Fibroblast of skin of right biceps (primary cell): ENCODE results near the gene TRIM59.
"Not testable (repeated sequence)": the region's sequence is repeated elsewhere in the genome, so short reads cannot be mapped to it uniquely, and the experiment has no call there.

Experiments used
- DNase-seq: peaks from one replicate; pipeline ENCODE4 v3.0.0-alpha.2; 2013

TRIM59 gene

DNA sequence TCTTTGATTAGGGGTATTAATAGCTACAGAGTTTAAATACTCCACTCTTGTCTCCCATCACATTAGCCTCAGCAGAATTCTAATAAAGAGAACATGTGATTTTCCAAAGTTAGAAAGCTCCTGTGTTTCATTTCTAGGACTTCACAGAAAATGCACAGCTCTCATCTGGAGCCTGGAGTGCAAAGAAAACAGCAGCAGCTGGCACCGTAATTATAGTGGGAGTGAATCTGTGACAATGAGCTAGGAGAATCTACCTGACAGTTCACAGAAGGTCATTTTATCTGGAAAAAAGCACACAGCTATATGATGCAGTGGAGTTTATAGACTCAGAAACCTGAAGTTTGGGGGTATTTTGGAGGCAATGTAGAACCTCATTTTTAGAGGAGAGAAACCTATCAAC, 5.4 kb upstream of the TRIM59 start:
- no peak for DNase-seq

GRCh38 chr3:160452251-160452650, 2.7 kb upstream of the TRIM59 start:
- not testable (repeated sequence) for DNase-seq

DNA sequence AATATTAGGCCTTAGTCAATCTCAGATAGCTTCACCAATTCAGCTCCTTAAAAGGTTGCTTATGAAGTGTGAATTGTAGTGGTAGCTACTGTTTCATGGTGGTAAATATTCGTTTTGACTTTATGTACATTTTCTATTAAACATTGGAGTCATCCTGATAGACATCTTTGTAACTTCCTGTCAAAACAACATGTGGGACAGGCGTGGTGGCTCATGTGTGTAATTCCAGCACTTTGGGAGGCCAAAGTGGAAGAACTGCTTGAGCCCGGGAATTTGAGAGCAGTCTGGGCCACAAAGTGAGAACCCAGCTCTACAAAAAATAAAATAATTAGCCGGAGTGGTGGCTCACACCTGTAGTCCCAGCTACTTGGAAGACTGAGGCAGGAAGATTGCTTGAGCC, 2.0 kb upstream of the TRIM59 start:
- peak; percentile 47 for DNase-seq

GRCh38 chr3:160450846-160451245, 1.3 kb upstream of the TRIM59 start:
- peak; percentile 97 for DNase-seq

DNA sequence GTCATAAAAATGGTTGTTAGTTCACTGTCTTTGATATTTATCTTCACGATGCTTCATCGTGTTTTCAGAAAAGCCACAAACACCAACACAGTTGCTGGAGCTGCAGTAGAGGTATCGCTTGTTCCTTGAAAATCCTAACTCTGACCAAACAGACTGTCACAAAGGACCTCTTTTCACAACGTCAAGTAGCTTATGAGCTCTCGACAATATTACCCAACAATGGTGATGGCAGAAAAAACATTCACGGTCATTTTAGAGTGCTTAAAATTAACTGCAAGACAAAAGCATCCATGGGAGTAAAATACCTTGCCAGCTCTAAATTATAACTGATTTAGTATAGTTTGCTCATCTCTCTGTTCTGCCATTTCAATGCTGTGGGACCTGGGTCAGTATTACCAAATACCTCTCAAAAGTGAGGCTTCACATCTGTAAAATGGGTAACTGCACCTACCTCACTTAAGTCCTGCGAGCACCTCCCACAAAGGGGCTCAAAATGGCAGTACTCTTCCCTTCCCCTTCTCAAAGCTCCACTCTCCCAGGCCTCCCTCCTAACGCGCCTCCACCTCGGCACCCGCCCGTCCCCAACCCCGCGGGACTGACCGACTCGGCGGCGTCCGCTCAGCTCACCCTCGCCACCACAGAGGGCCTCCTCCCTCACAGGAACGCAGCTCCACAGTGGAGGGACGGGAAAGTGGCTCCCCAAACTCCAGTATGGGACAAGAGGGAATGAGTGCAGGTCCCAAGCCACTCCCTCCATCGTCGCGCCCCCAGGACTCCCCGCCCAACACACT, 546 bp downstream of the TRIM59 start:
- peak; percentile 31 for DNase-seq

GRCh38 chr3:160447544-160447943, 2.0 kb downstream of the TRIM59 start:
- DNase-seq: peak; percentile 61

- no peak for DNase-seq
These were observed 3.0 kb downstream of the TRIM59 start for GRCh38 chr3:160446522-160447056.

- no peak for DNase-seq
These were observed 3.7 kb downstream of the TRIM59 start for GRCh38 chr3:160445854-160446253.

- DNase-seq: no peak
These were observed 5.2 kb downstream of the TRIM59 start for GRCh38 chr3:160444411-160444810.

DNA sequence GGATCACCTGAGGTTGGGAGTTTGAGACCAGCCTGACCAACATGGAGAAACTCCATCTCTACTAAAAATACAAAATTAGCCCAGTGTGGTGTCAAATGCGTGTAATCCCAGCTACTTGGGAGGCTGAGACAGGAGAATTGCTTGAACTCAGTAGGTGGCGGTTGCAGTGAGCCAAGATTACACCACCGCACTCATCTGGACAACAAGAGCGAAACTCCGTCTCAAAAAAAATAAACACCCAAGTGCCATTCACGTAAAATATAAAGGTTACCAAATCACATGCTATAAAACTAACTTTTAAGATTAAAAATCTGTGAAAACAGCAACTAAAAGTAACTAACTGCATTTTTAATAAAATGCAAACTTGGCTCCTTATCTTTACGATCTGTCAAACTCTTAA, 8.9 kb downstream of the TRIM59 start:
- DNase-seq: no peak

DNA sequence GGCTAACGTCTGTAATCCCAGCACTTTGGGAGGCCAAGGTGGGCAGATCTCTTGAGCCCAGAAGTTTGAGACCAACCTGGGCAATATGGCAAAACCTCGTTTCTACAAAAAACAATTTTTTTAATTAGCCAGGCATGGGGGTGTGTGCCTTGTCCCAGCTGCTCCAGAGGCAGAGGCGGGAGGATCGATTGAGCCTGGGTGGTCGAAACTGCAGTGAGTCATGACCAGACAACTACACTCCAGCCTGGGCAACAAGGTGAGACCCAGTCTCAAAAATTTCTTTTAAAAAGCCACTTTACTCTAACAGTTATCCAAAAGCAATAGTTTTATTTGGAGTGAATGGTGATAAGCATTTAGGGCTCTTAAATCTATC, 12.5 kb downstream of the TRIM59 start:
- DNase-seq: no peak

DNA sequence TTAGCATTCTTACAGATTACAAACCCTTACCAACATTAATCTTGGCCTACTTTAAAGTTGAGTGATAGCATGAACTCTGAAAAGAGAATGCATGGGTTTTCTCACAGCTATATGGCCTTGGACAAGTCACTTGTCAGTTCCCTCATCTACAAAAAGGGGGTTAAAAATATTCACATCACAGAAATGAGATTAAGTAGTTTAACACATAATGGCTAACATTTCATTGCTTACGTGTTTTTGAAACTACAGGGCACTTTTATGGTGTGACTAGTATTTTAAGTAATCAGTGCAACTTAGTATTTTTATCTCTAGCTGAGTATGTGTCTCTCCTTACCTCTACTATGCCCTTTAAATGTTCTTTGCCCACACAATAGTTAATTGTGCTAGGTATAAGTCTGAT, 13.8 kb downstream of the TRIM59 start:
- DNase-seq: no peak

- DNase-seq: no peak
These were observed 14.5 kb downstream of the TRIM59 start for GRCh38 chr3:160435095-160435494.

- peak; percentile 52 for DNase-seq
These were observed 15.5 kb downstream of the TRIM59 start for GRCh38 chr3:160434071-160434470.

- DNase-seq: no peak
These were observed 21.7 kb downstream of the TRIM59 start for GRCh38 chr3:160427832-160428424.

DNA sequence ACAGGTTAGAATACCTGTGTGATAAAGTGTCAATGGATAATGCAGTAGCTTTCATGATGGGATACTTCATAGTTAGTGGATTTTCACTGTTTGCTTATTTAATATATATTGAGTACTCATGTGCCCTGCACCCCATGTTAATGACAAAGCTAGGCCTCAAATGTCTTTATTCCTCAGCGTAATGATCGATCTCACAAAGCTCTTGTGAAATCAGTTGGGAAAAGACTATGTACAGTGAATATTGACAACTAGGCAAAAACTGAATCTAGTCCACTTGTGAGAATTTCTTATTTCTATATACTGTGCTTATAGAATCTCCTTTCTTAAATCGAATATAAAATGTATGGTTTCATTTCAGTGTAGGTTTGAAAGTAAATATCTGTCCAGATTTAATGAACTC, 32.3 kb downstream of the TRIM59 start:
- no peak for DNase-seq

DNA sequence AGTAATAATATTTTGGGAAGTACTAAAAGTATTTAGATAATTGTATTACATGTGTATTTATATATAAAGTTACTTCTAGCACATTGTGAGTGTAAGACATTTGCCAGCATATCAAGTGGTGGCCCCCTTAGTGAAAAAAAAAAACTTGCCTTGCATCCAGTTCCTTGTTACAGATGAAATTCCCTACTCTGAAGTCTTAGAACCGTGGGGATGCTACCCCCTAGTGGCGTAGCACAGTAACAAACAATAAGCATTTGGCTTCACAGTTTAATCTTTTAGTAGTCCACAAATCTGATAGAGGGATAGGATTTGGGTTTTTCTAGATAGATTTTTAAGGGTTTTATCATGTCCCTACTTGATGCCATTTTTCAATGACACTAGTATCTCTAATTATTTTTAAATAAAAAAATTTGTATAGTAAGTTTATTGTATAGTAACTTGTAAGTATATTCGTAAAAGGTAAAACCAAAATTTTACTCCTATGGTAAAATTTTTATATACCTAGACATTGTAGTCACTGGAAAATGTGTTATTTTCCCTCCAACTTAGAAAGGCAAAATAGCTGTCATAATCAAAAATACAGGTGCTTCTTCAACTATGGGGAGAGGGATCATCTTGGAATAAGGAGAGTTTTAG, 35.9 kb downstream of the TRIM59 start:
- peak; percentile 75 for DNase-seq

DNA sequence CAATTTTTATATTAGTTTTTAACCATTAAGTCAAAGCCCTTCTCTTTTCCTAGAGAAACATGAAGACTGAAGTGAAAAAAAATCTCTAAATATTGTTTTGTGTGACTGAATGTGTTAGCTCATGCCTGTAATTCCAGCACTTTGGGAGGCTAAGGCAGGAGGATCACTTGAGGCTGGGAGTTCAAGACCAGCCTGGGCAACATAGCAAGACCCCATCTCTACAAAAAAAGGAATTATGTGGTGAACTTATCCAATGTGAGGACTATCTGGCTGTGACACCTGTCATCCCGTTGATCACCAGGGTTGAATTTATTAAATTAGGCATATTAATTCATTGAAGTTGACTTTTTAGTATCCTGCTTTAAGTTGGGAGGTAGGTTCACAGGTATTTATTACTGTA, 37.1 kb downstream of the TRIM59 start:
- no peak for DNase-seq

DNA sequence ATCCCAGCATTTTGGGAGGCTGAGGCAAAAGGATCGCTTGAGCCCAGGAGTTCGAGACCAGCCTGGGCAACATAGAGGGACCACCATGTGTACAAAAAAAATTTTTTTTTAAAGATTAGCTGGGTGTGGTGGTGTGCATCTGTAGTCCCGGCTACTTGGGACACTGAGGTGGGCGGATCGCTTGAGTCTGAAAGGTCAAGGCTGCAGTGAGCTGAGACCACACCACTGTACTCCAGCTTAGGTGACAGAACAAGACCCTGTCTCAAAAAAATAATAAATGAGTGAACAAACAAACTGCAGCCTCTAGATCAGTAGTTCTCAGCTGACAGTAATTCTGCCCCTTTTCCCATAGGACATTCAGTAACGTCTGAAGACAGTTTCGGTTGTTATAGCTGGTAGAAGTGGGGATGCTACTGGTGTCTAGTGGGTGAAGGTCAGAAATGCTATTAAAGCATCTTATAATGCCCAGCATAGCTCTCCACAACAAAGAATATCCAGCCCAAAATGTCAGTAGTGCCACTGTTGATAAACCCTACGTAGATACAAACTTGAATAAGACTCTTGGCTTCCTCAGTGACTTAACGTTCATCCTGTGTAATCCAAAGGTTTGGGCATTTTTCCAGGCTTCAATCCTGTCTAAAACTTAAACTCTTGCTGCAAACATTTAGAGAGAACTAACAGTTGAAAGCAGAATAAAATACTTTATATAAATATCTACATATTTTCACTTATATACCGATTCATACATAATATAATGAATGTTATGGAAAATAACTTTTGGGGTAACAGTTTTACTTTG, 39.6 kb downstream of the TRIM59 start:
- no peak for DNase-seq

- no peak for DNase-seq
These were observed 45.7 kb downstream of the TRIM59 start for GRCh38 chr3:160403796-160404470.

DNA sequence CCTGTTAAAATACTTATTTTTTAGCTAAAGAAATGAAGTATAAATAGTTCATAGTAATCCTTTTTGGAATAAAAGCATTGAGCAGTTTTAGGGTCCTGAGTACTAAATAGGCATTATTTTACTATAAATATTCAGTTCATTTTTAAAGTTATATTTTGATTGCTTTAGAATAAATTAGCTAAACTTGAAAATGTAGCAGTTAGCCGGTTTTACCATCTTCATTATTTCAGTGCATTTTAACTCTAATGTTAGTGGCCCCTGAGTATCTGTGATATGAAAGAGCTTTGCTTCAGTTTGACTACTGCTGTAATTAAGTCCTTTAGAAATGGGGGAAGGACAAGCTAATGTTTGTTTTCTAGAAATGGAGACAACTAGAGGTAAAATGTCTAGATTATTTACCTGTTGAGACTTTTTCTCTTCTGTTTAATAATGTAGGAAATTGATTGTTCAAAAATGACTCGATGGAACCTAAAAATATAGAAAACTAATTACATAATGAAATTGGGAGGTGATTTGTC, 46.5 kb downstream of the TRIM59 start:
- no peak for DNase-seq
